ENCODE results near the gene TMEM219.
"Not testable (repeated sequence)": the region's sequence is repeated elsewhere in the genome, so short reads cannot be mapped to it uniquely, and the experiment has no call there.

The TMEM219 gene, protein sequence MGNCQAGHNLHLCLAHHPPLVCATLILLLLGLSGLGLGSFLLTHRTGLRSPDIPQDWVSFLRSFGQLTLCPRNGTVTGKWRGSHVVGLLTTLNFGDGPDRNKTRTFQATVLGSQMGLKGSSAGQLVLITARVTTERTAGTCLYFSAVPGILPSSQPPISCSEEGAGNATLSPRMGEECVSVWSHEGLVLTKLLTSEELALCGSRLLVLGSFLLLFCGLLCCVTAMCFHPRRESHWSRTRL
- 20.6 reads per million, percentile 47 among the genes with 10 or more reads in this experiment for total RNA-seq

- DNase-seq: peak; percentile 89
Observed at GRCh38 chr16:29961479-29962343, at the start of gene TMEM219. Gene TMEM219 (plus strand): TSS chr16:29962079. CDS start chr16:29963144, 1,065 bp downstream.

DNA sequence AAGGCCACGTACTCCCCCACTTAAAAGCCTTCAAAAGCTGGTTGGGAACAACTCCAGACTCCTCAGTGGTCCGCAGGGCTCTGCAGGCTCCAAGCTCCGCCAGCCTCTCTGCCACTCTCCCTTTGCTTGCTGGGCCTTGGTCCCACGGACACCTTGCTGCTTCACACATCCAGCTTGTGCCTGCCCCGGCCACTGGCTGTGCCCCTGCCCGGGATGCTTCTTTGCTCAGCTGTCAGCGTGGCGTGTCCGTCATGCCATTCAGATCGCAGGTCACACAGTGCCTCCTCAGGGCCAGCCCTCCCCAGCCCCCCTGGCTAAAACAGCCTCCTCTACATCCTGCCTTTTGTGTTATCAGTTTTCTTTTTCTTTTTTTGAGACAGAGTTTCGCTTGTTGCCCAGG is 49.8 kb upstream of the TMEM219 start:
- no peak for DNase-seq

- no peak for DNase-seq
Observed at GRCh38 chr16:29913514-29913913, 48.4 kb upstream of the TMEM219 start.

DNA sequence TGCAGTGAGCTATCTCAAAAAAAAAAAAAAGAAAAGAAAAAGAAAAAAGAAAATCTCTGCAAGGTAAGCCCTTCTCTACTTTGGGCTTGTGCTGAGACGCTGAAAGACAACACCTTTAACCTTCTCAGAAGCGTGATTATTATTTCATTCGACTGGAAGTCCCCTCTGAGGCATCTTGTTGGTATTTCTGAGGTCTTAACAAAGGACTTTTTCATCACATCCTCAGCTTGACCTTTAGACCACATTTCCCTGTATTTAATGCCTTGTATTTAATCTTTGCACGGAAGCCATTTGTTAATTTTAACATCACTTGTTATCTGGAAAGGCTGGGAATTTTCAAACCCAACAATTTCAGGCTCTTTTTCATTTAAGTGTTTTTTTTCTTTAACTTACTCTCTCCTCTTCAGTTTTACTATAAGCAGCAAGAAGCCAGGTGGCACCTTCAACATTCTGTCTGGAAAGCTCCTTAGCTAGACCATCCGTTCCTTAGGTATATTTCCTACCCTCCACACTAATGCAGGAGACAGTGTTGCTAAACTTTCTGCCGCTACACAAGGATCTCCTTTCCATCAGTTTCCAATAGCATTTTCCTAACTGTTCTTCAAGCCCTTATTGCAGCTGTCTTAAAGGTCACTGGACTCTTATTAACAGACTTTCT is 46.2 kb upstream of the TMEM219 start:
- no peak for DNase-seq

- DNase-seq: no peak
Observed at GRCh38 chr16:29916979-29917378, 44.9 kb upstream of the TMEM219 start.

DNA sequence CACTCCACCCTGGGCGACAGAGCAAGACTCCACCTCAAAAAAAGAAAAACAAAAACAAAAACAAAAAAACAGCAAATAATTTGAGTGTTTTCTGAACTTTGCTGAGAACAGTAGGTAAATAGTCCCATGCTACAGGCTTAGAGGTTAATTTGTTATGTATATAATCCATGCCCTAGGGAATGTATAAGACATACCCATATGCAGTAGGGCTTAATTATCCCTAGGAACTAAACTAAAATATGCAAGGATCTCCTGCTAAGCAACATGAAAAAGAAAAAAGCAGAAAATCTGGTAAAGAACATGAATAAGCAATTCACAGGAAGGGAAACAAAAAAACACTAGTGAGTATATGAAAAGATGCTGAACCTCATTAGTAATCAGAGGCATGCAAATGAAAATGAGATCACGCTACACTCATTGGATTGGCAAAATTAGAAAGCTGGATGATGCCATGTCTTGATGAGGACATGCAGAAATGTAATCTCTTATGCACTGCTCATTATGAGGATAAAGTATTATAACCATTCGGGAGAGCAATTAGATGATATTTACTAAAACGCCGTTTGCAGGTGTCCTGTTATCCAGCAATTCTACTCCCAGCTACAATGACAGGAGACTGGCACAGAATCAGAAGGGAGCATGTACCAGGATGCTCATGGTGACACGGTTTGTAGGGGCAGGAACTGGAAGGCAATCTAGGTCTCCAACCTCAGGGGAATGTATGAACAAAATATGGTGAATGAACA is 41.4 kb upstream of the TMEM219 start:
- no peak for DNase-seq

DNA sequence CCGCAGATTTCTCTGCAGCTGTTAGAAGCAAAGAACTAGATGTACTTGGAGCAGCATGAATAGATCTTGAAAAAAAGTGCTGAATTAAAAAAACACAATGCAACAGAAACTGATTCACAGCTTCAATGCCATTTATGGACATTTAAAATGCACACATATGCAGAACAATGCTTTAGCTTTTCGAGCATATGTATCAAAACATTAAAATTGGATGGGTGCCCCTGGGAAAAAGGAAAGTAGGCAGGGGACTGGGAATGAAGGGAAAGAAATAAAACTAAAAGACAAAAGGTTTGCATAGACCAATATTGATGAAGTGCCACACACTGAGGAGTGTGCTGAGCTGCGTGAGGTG is 40.9 kb upstream of the TMEM219 start:
- no peak for DNase-seq

DNA sequence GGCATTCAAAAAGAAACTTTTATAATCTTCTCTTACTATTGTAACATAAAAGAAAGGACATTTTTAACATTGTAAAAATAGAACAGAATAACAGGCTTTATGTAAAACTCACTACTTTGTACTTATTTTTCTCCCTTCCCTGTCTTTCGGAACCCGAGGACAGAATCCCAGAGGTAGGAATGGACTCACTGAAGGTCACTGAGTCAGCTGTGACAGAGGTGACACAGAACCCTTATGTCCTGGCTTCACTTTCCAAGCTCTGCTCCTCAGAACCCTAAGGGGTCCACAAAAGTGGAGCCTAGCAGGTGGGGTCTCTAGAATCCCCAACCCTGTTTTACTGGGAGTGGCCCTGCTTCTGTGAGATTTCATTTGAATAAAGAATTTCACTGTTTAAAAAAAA is 39.6 kb upstream of the TMEM219 start:
- no peak for DNase-seq

DNA sequence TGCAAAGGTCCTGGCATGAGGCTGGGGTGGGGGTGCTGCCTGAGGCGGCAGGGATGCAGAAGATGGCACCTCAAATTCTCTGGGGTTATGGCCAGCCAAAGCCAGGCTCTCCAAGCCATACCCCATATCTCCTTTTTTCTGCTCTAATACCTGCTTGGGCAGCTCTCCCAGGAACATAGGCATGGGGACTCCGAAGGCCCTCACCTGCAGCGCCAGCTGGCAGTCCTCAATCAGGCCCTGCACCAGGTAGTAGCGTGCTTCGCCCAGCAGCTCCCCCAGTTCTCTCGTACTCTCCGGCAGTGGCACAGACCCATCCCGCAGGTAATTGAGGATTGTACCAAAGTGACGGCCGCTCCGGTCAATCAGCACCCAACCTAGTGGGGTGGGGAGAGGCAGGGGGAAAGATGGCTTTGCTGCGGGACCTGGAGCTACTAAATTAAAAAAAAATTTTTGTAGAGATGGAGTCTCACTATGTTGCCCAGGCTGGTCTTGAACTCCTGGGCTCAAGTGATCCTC is 38.8 kb upstream of the TMEM219 start:
- no peak for DNase-seq

DNA sequence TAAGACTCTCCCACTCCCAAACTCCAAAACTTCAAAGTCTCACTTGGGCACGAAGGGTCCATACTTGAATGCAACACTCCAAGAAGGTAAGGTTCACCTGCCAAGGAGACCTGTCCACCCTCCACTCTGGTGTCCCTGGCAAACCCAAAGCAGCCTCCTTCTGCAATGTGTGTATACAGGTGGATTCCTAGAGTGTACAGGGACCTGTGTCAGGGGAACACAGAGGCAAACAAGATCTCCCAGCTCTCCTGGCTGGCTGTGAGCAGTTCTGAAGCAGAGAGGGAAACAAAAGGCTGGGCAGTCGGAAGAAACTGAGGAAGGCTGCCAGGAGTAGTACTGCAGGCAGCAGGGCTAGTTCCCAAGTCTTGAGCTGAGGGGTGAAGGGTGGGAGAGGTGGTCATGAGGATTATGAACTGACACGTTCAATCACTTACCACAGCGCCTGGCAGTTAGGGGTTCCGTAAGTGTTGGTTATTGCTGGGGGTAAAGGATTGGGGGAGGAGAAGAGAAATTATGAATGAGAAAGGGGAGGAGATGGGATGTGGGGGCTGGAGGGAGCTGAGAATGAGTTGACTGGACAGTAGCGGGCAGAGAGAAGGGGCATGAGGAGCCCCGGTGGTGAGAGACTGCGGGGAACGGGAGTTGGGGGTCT is 36.6 kb upstream of the TMEM219 start:
- no peak for DNase-seq

GRCh38 chr16:29925781-29926710 is 35.8 kb upstream of the TMEM219 start, which contains the start of gene KCTD13:
Gene KCTD13 (minus strand): TSS chr16:29926226. CDS start chr16:29926033, 193 bp downstream.
- peak; percentile 85 for DNase-seq

DNA sequence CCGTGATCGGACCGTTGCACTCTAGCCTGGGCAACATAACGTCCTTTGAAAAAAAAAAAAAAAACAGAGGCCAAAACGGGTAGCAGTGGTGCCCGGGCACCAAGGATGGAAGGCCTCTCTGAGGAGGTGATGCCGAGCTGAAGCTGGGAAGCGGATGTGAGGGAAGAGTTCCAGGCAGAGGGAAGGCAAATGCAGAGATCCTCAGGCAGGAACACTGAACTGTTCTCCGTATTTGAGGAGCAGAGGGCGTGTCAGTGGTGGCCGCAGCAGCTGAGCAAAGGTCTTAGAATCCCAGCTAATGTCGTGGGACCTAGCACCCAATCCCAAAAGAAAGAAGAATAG is 35.2 kb upstream of the TMEM219 start:
- no peak for DNase-seq

- DNase-seq: no peak
Observed at GRCh38 chr16:29927070-29927905, 34.6 kb upstream of the TMEM219 start.

DNA sequence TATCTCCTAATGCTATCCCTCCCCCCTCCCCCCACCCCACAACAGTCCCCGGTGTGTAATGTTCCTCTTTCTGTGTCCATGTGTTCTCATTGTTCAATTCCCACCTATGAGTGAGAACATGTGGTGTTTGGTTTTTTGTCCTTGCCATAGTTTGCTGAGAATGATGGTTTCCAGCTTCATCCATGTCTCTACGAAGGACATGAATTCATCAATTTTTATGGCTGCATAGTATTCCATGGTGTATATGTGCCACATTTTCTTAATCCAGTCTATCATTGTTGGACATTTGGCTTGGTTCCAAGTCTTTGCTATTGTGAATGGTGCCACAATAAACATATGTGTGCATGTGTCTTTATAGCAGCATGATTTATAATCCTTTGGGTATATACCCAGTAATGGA is 30.1 kb upstream of the TMEM219 start:
- not testable (repeated sequence) for DNase-seq

DNA sequence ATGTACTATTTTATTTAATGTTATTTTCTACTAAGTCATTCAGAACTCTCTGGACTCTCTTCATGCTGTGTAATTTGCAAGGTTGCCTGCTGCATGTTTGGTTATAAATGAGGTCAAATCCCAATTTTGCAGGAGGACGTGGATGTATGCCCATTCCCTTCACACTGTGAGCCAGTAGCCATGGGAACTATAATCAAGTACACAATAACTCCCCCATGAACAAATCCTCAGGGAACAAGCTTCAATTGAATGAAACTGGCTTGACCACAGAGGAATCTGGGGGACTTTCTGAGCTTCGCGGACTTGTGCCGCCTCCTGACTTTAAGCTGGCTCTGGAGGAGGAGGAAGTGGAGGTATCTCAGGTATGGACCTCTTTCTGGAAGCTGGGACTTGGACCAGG is 21.2 kb upstream of the TMEM219 start:
- no peak for DNase-seq

DNA sequence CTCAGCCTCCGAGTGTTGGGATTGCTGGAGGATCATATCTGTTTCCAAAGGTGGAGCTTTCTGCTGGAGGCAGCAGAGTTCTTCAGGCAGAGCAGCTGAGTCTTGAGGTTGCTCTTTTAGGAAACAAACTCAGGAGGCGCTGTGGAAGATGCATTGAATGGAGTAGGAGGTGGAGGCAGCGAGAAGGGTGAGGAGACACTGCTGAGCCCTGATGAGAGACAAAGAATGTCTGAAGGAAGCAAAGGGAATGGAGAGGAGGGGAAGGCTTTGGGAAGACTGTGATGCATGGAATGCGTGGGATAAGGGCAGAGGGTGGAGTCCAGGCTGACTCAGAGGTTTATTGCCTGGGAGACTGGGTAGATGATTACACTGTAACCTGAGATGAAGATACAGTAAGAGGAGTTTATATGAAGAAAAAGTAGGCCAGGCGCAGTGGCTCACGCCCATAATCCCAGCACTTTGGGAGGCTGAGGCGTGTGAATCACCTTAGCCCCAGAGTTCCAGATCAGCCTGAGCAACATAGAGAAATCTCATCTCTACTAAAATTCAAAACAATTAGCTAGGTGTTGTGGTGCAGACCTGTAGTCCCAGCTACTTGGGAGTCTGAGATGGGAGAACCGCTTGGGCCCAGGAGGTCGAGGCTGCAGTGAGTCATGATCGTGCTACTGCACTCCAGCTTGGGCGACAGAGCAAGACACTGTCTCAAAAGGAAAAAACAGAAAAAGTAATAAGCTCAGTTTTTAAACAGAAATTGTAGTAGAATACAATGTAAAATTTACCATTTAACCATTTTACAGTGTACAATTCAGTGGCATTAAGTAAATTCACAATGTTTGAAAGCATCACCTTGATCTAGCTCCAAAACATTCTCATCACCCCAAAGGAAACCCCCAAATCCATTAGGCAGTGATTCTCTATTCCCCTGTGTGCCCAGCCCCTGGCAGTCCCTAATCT is 17.8 kb upstream of the TMEM219 start:
- DNase-seq: no peak

- DNase-seq: no peak
Observed at GRCh38 chr16:29947897-29948296, 14.0 kb upstream of the TMEM219 start.

GRCh38 chr16:29950806-29951461 is 10.9 kb upstream of the TMEM219 start:
- no peak for DNase-seq

All from effector CD4-positive, alpha-beta T cell (primary cell).